H1 (cell line): ENCODE measurements around the gene SSTR5.

ENCODE experiments used
- BCL11A ChIP-seq, 2 experiments: IDR thresholded peaks; one replicate each; pipeline ENCODE4 v1.6.1; 2011; ENCODE audit warnings: low read depth in 2 of 2, low read length in 2 of 2, mild to moderate bottlenecking in 2 of 2
- CTCF ChIP-seq, 3 experiments: IDR thresholded peaks; 1 replicate in 2 of 3; 2 replicates in 1 of 3; pipeline versions ENCODE4 v1.5.1 to v1.6.1; 2011; ENCODE audit warnings: low read length in 3 of 3, mild to moderate bottlenecking in 3 of 3, inconsistent platforms in 2 of 3, low read depth in 1 of 3, moderate library complexity in 1 of 3; ENCODE audit not compliant: insufficient read depth in 1 of 3; ENCODE audit errors: control extremely low read depth in 1 of 3
- EP300 ChIP-seq, 2 experiments: IDR thresholded peaks; 1 replicate in 1 of 2; 2 replicates in 1 of 2; pipeline ENCODE4 v1.6.1; 2011 to 2012; ENCODE audit warnings: low read depth in 2 of 2, low read length in 2 of 2, mild to moderate bottlenecking in 2 of 2, borderline replicate concordance in 1 of 2, inconsistent platforms in 1 of 2, moderate library complexity in 1 of 2
- POLR2A ChIP-seq, 2 experiments: IDR thresholded peaks; 1 replicate in 1 of 2; 2 replicates in 1 of 2; pipeline ENCODE4 v1.6.1; 2011; ENCODE audit warnings: low read depth in 2 of 2, low read length in 2 of 2, mild to moderate bottlenecking in 2 of 2; ENCODE audit errors: control extremely low read depth in 1 of 2

- TF ChIP-seq POLR2A (IDR thresholded peaks at IDR 0.05; ENCODE audit: control extremely low read depth in 1 of 2, low read depth in 2 of 2, low read length in 2 of 2): no peak
- no peak for TF ChIP-seq EP300 (IDR thresholded peaks at IDR 0.05; ENCODE audit: borderline replicate concordance in 1 of 2, low read depth in 2 of 2, low read length in 2 of 2)
- no peak for TF ChIP-seq CTCF (IDR thresholded peaks at IDR 0.05; ENCODE audit: control extremely low read depth in 1 of 3, insufficient read depth in 1 of 3, low read depth in 1 of 3, low read length in 3 of 3)
- TF ChIP-seq BCL11A (IDR thresholded peaks at IDR 0.05; ENCODE audit: low read depth in 2 of 2, low read length in 2 of 2): no peak
Measured at GRCh38 chr16:1068451-1068850, 4.1 kb upstream of the SSTR5 start.
